Neuronal stem cell (in vitro differentiated cells): ENCODE results near the gene TMEM218.

Experiments
- DNase-seq: peaks from one replicate; pipeline ENCODE4 v3.0.0-alpha.2; 2013; ENCODE audit warnings: low spot score
- H2AFZ ChIP-seq: one replicate; pipeline ENCODE4 v1.6.1; 2013; ENCODE audit warnings: mild to moderate bottlenecking, low read length, inconsistent platforms
- H2AK5ac ChIP-seq: 2 replicates; pipeline ENCODE4 v1.6.1; 2013; ENCODE audit warnings: low read depth, mild to moderate bottlenecking, inconsistent platforms, low read length, moderate library complexity, mixed read lengths
- H2BK120ac ChIP-seq: 2 replicates; pipeline ENCODE4 v1.6.1; 2013; ENCODE audit warnings: low read depth, mild to moderate bottlenecking, inconsistent platforms, low read length, moderate library complexity, mixed read lengths
- H2BK12ac ChIP-seq: one replicate; pipeline ENCODE4 v1.6.1; 2013; ENCODE audit warnings: low read length, inconsistent platforms
- H2BK15ac ChIP-seq: 2 replicates; pipeline ENCODE4 v1.6.1; 2013; ENCODE audit warnings: mild to moderate bottlenecking, low read length, inconsistent platforms, mixed read lengths
- H2BK5ac ChIP-seq: one replicate; pipeline ENCODE4 v1.6.1; 2013; ENCODE audit warnings: inconsistent platforms, mild to moderate bottlenecking, low read length, moderate library complexity
- H3K14ac ChIP-seq: one replicate; pipeline ENCODE4 v1.6.1; 2013; ENCODE audit warnings: low read length, inconsistent platforms
- H3K18ac ChIP-seq: 2 replicates; pipeline ENCODE4 v1.6.1; 2013; ENCODE audit warnings: low read length, inconsistent platforms
- H3K23ac ChIP-seq: 2 replicates; pipeline ENCODE4 v1.6.1; 2013; ENCODE audit warnings: low read depth, mild to moderate bottlenecking, mixed read lengths, low read length, inconsistent platforms; ENCODE audit not compliant: poor library complexity
- H3K27ac ChIP-seq: replicated peaks from 3 replicates; pipeline ENCODE4 v1.5.1; 2013; ENCODE audit warnings: low read length, inconsistent platforms
- H3K27me3 ChIP-seq, 3 experiments: 2 replicates each; pipeline ENCODE4 v1.6.1; 2013; ENCODE audit warnings: low read length in 3 of 3, mild to moderate bottlenecking in 2 of 3, inconsistent platforms in 1 of 3, low read depth in 1 of 3, mixed read lengths in 1 of 3, moderate library complexity in 1 of 3; ENCODE audit not compliant: control insufficient read depth in 3 of 3, insufficient read depth in 3 of 3
- H3K36me3 ChIP-seq, 2 donors: replicated peaks in 1 of 2; 2 replicates each; pipeline ENCODE4 v1.6.1; 2013; ENCODE audit warnings: low read length in 2 of 2; ENCODE audit not compliant: control insufficient read depth in 2 of 2, insufficient read depth in 2 of 2
- H3K4ac ChIP-seq: 2 replicates; pipeline ENCODE4 v1.6.1; 2013; ENCODE audit warnings: inconsistent platforms, mild to moderate bottlenecking, low read length, moderate library complexity
- H3K4me1 ChIP-seq, 2 donors: 1 replicate in 1 of 2; 2 replicates in 1 of 2; pipeline ENCODE4 v1.6.1; 2013; ENCODE audit warnings: low read length in 2 of 2, low read depth in 1 of 2; ENCODE audit not compliant: control insufficient read depth in 2 of 2, insufficient read depth in 1 of 2
- H3K4me2 ChIP-seq: one replicate; pipeline ENCODE4 v1.6.1; 2013; ENCODE audit warnings: mild to moderate bottlenecking, low read length, inconsistent platforms; ENCODE audit not compliant: insufficient read depth, poor library complexity, severe bottlenecking
- H3K4me3 ChIP-seq, 2 donors: 2 replicates each; pipeline ENCODE4 v1.5.1; 2013; ENCODE audit warnings: low read length in 2 of 2, mild to moderate bottlenecking in 2 of 2, inconsistent platforms in 1 of 2, moderate library complexity in 1 of 2
- H3K79me1 ChIP-seq: one replicate; pipeline ENCODE4 v1.6.1; 2013; ENCODE audit warnings: low read depth, mild to moderate bottlenecking, inconsistent platforms, low read length, moderate library complexity
- H3K9ac ChIP-seq: one replicate; pipeline ENCODE4 v1.6.1; 2013; ENCODE audit warnings: mild to moderate bottlenecking, low read depth, low read length, inconsistent platforms; ENCODE audit not compliant: poor library complexity
- H3K9me3 ChIP-seq, 2 donors: replicated peaks in 1 of 2; 2 replicates each; pipeline versions ENCODE3 to v1.6.1; 2013; ENCODE audit warnings: low read length in 2 of 2, mild to moderate bottlenecking in 2 of 2, inconsistent platforms in 1 of 2, low read depth in 1 of 2, mixed read lengths in 1 of 2, moderate library complexity in 1 of 2; ENCODE audit not compliant: control insufficient read depth in 2 of 2, insufficient read depth in 1 of 2
- H4K8ac ChIP-seq: one replicate; pipeline ENCODE4 v1.6.1; 2013; ENCODE audit warnings: low read depth, mild to moderate bottlenecking, inconsistent platforms, low read length, moderate library complexity
- H4K91ac ChIP-seq: one replicate; pipeline ENCODE4 v1.6.1; 2013; ENCODE audit warnings: low read length, low read depth, mild to moderate bottlenecking, inconsistent platforms; ENCODE audit not compliant: poor library complexity
- WGBS, 2 donors: extraction: QIAGEN DNeasy Blood & Tissue Kit; methylation state at CpG; one replicate each; pipeline ENCODE4 v1.1.7; 2013; ENCODE audit warnings: missing lambda C conversion rate in 2 of 2, mixed read lengths in 1 of 2; ENCODE audit not compliant: insufficient read length in 2 of 2, insufficient replicate concordance in 1 of 2; ENCODE audit errors: extremely low coverage in 2 of 2; 5-methylcytosine and 5-hydroxymethylcytosine counted together

Gene TMEM218

GRCh38 chr11:125085301-125086081 is 25.9 kb downstream of the TMEM218 start:
- H2BK12ac ChIP-seq: peak overlapping the region; percentile 35
- no peak overlapping the region for H4K91ac ChIP-seq
- DNase-seq: no peak
- H3K14ac ChIP-seq: no peak overlapping the region
- no peak overlapping the region for H3K4me3 ChIP-seq
- H2AFZ ChIP-seq: no peak overlapping the region
- peak overlapping the region; percentile 73 for H2BK5ac ChIP-seq
- no peak overlapping the region for H4K8ac ChIP-seq
- H3K36me3 ChIP-seq: peaks cover 0 to 2% of the 10 kb centered on the region in 2 donors
- no peak overlapping the region for H3K4me2 ChIP-seq
- no peaks in the 10 kb centered on the region for H3K79me1 ChIP-seq
- H3K18ac ChIP-seq: peak overlapping the region; percentile 59
- peak overlapping the region; percentile 19 for H2AK5ac ChIP-seq
- no peaks in the 10 kb centered on the region for H3K9me3 ChIP-seq
- H3K27me3 ChIP-seq: no peaks in the 10 kb centered on the region
- no peak overlapping the region for H3K4ac ChIP-seq
- no peak overlapping the region for H2BK120ac ChIP-seq
- no peak overlapping the region for H3K27ac ChIP-seq
- no CpG with 5 or more reads among the region's 20 CpGs for WGBS, 2 donors
- H3K4me1 ChIP-seq: peaks cover 5 to 8% of the 10 kb centered on the region in 2 donors
- H2BK15ac ChIP-seq: no peak overlapping the region
- peak overlapping the region; percentile 20 for H3K23ac ChIP-seq
- H3K9ac ChIP-seq: no peak overlapping the region

GRCh38 chr11:125084761-125085231 is 26.6 kb downstream of the TMEM218 start:
- Histone ChIP-seq H2BK12ac (no peak overlapping the region), H2BK15ac (no peak overlapping the region), H3K18ac (peak overlapping the region; percentile 29), H4K8ac (peak overlapping the region; percentile 7), H2AFZ (no peak overlapping the region), H3K36me3 (peaks cover 0 to 2% of the 10 kb centered on the region in 2 donors), H3K79me1 (no peaks in the 10 kb centered on the region), H2BK120ac (no peak overlapping the region), H3K23ac (no peak overlapping the region), H3K4me3 (no peak overlapping the region), H2BK5ac (peak overlapping the region; percentile 73), H3K4me2 (no peak overlapping the region), H3K4me1 (peaks cover 5 to 8% of the 10 kb centered on the region in 2 donors), H3K9me3 (no peaks in the 10 kb centered on the region), H3K27ac (no peak overlapping the region), H4K91ac (no peak overlapping the region), H3K9ac (no peak overlapping the region), H3K4ac (no peak overlapping the region), H3K27me3 (no peaks in the 10 kb centered on the region), H3K14ac (no peak overlapping the region), H2AK5ac (peak overlapping the region; percentile 19)
- no CpG with 5 or more reads among the region's 8 CpGs for WGBS, 2 donors
- DNase-seq: no peak

GRCh38 chr11:125084057-125084416 is 27.4 kb downstream of the TMEM218 start:
- no peak overlapping the region for H4K91ac ChIP-seq
- no peaks in the 10 kb centered on the region for H3K79me1 ChIP-seq
- H3K9ac ChIP-seq: no peak overlapping the region
- peak overlapping the region; percentile 77 for H3K18ac ChIP-seq
- H3K14ac ChIP-seq: no peak overlapping the region
- no CpG with 5 or more reads among the region's 11 CpGs for WGBS, 2 donors
- peak overlapping the region; percentile 81 for H3K23ac ChIP-seq
- no peak overlapping the region for H2BK15ac ChIP-seq
- no peak overlapping the region for H3K4me2 ChIP-seq
- H3K27ac ChIP-seq: no peak overlapping the region
- H2BK120ac ChIP-seq: no peak overlapping the region
- H3K9me3 ChIP-seq: peaks cover 0 to 2% of the 10 kb centered on the region in 2 donors
- peaks cover 5 to 8% of the 10 kb centered on the region in 2 donors for H3K4me1 ChIP-seq
- H2AFZ ChIP-seq: no peak overlapping the region
- H3K4ac ChIP-seq: peak overlapping the region; percentile 56
- H3K27me3 ChIP-seq: no peaks in the 10 kb centered on the region
- peak overlapping the region; percentile 90 for H2AK5ac ChIP-seq
- no peak for DNase-seq
- H3K4me3 ChIP-seq: peak overlapping the region in 1 of 2 donors; percentile 47
- H2BK12ac ChIP-seq: no peak overlapping the region
- peak overlapping the region; percentile 48 for H4K8ac ChIP-seq
- H3K36me3 ChIP-seq: peaks cover 0 to 2% of the 10 kb centered on the region in 2 donors
- H2BK5ac ChIP-seq: no peak overlapping the region

GRCh38 chr11:125083312-125084056 is 27.9 kb downstream of the TMEM218 start:
- no peak overlapping the region for H2BK15ac ChIP-seq
- no CpG with 5 or more reads among the region's 11 CpGs for WGBS, 2 donors
- H3K14ac ChIP-seq: no peak overlapping the region
- H3K27me3 ChIP-seq: no peaks in the 10 kb centered on the region
- H3K23ac ChIP-seq: peak overlapping the region; percentile 81
- H3K9me3 ChIP-seq: peaks cover 0 to 2% of the 10 kb centered on the region in 2 donors
- H3K36me3 ChIP-seq: peaks cover 0 to 2% of the 10 kb centered on the region in 2 donors
- H3K4me1 ChIP-seq: peaks cover 5 to 8% of the 10 kb centered on the region in 2 donors
- H4K91ac ChIP-seq: no peak overlapping the region
- H2BK120ac ChIP-seq: no peak overlapping the region
- no peak for DNase-seq
- H3K4ac ChIP-seq: no peak overlapping the region
- H3K4me3 ChIP-seq: no peak overlapping the region
- H3K18ac ChIP-seq: peak overlapping the region; percentile 77
- H2BK12ac ChIP-seq: no peak overlapping the region
- H3K9ac ChIP-seq: peak overlapping the region; percentile 63
- H3K79me1 ChIP-seq: no peaks in the 10 kb centered on the region
- no peak overlapping the region for H4K8ac ChIP-seq
- no peak overlapping the region for H3K27ac ChIP-seq
- peak overlapping the region; percentile 90 for H2AK5ac ChIP-seq
- H2AFZ ChIP-seq: peak overlapping the region; percentile 45
- peak overlapping the region; percentile 40 for H2BK5ac ChIP-seq
- no peak overlapping the region for H3K4me2 ChIP-seq
